Measurements from ENCODE around the gene UBE2U.

DNA sequence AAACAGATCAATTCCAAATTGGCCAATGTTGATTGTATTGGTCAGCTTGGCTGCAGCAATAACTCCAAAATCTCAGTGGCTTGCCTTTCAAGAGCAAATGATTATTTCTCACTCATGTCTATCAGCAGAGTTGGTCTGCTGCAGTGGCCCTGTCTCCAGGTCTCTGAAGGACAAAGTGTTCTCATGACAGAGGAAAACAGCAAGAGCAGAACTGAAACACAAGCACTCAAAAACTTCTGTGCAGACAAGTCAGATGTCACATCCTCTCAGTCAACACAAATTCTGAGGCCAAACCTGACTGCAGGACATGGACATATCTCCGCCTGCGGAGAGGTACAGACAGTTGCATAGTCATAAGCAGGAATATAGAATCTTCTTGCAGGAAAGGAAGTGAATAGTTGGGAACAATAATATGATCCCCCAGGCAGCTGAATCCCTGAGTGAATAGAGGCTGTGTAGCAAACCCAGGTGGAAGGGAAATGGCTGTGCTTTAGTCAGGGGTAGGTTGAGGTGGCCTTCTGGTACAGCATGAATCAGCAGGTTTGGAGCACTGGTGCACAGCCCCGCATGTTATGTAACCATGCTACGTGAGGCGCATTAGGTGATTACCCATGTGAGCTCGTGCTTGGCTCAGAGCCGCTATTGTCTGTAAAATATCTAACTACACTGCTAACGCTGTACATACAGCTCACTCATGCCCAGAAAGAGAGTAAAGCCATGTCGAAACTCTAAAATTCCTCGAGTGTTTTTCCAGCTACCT is 17.1 kb upstream of the UBE2U start:
- TF ChIP-seq GATA2 (IDR thresholded peaks at IDR 0.05; ENCODE audit: low read depth, low read length) (no peak), GATA3 (IDR thresholded peaks at IDR 0.05; ENCODE audit: low read depth, low read length) (no peak)
